ENCODE results near the gene CARD14. TPM values are rescaled to one million over a fixed set of nuclear protein-coding genes. Genes with fewer than 3 reads are reported as not detected.

Gene CARD14
- polyA plus RNA-seq (2013, experiment 1 of 2) = 0.15 TPM
- polyA plus RNA-seq (2013, experiment 2 of 2) = 0.15 TPM

DNA sequence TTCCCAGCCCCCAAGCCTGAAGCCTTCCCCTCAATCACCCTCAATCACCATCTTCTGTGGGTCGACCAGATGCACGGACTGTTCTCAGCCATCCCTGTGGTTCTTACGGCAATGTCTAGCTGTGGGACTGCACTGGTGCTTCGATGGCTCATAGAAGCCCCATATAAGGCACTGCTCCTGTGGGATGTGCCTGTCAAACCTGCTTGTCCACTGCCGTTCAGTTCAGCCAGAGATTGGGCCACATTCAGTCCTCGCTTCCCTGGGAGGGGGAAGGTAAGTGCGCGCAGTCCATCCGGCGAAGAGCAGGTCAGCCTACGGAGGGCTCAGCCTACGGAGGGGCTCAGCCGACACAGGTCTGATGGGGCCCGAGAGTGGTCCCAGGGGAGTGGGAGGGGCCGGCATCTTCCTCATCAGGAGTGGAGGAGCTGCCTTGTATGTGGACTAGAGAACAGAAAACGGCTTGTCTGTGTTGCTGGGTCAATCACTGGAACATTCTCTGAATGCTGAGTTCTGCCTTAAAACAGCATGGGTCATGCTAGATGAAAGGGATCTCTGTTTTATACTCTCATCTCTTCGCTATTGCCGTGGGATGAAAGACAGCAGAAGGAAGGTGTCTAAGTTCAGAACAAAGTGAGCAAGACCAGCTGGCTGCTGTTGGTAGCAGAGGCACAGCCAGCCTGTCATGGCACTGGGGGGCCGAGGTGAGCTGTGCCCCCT lies at the start of gene CARD14:
TSS of gene CARD14 (plus strand) at position 247 of the 717 bp plus-strand sequence. CDS start 11,409 bp downstream, outside the sequence.
- 86 to 90% methylated on average over 15 to 19 of the region's 19 CpGs for WGBS, 2 experiments (ENCODE audit: insufficient coverage in 2 of 2)
- Histone ChIP-seq H3K4me3 (ENCODE audit: extremely low read depth, insufficient read depth, low read length, poor library complexity, severe bottlenecking) (no peak within 1 kb of the TSS), H3K9me3 (ENCODE audit: control insufficient read depth, low read length) (no peaks in the 10 kb centered on the region), H3K27ac (ENCODE audit: low read depth, low read length, severe bottlenecking) (no peak within 1 kb of the TSS), H3K4me1 (ENCODE audit: control insufficient read depth, insufficient read depth, low read length, poor library complexity, severe bottlenecking) (no peaks in the 10 kb centered on the region), H3K36me3 (ENCODE audit: control insufficient read depth, insufficient read depth, low read length) (no peaks in the 10 kb centered on the region)

DNA sequence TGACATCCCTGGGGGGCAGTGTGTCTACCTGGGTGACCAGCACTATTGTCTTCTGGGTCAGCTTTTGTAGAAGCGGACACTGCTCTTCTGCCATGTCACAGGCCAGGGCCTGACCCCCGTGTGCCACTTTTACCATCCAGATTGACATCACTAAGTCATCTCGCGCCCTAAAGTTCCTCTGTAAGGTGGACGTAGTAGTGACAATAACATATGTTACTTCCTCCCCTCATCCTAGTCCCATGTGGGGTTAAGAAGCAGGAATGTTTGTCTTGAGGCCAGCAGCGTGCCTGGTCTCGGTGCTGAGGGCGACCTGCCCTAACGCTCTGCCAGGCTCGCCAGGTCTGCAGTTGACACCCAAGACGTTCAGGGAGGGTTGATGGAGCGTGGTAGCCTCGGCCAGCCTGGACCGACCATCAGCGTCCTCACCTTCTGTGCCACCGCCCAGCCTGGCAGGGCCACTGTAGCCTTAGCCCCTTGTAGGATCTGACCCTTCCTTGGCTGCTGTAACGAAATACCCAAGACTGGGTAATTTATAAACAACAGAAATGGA lies 47.7 kb upstream of the CARD14 start:
- WGBS, 2 experiments (ENCODE audit: insufficient coverage in 2 of 2) = 97 to 100% methylated on average over 15 to 16 of the region's 17 CpGs
- Histone ChIP-seq H3K9me3 (ENCODE audit: control insufficient read depth, low read length) (no peaks in the 10 kb centered on the region), H3K4me3 (ENCODE audit: extremely low read depth, insufficient read depth, low read length, poor library complexity, severe bottlenecking) (no peak overlapping the region), H3K27ac (ENCODE audit: low read depth, low read length, severe bottlenecking) (no peak overlapping the region), H3K4me1 (ENCODE audit: control insufficient read depth, insufficient read depth, low read length, poor library complexity, severe bottlenecking) (peaks cover 5% of the 10 kb centered on the region), H3K36me3 (ENCODE audit: control insufficient read depth, insufficient read depth, low read length) (no peaks in the 10 kb centered on the region)

GRCh38 chr17:80122926-80123505 lies 46.8 kb upstream of the CARD14 start:
- Histone ChIP-seq H3K36me3 (ENCODE audit: control insufficient read depth, insufficient read depth, low read length) (no peaks in the 10 kb centered on the region), H3K4me3 (ENCODE audit: extremely low read depth, insufficient read depth, low read length, poor library complexity, severe bottlenecking) (no peak overlapping the region), H3K4me1 (ENCODE audit: control insufficient read depth, insufficient read depth, low read length, poor library complexity, severe bottlenecking) (peaks cover 5% of the 10 kb centered on the region), H3K9me3 (ENCODE audit: control insufficient read depth, low read length) (no peaks in the 10 kb centered on the region), H3K27ac (ENCODE audit: low read depth, low read length, severe bottlenecking) (no peak overlapping the region)
- WGBS, 2 experiments (ENCODE audit: insufficient coverage in 2 of 2) = 85 to 92% methylated on average over 3 to 5 of the region's 6 CpGs

GRCh38 chr17:80123791-80124190 lies 46.0 kb upstream of the CARD14 start:
- Histone ChIP-seq H3K36me3 (ENCODE audit: control insufficient read depth, insufficient read depth, low read length) (no peaks in the 10 kb centered on the region), H3K9me3 (ENCODE audit: control insufficient read depth, low read length) (no peaks in the 10 kb centered on the region), H3K4me3 (ENCODE audit: extremely low read depth, insufficient read depth, low read length, poor library complexity, severe bottlenecking) (no peak overlapping the region), H3K4me1 (ENCODE audit: control insufficient read depth, insufficient read depth, low read length, poor library complexity, severe bottlenecking) (peaks cover 5% of the 10 kb centered on the region), H3K27ac (ENCODE audit: low read depth, low read length, severe bottlenecking) (no peak overlapping the region)
- WGBS, 2 experiments (ENCODE audit: insufficient coverage in 2 of 2) = 80 to 86% methylated on average over 13 to 15 of the region's 15 CpGs

- no peaks in the 10 kb centered on the region for H3K9me3 ChIP-seq (ENCODE audit: control insufficient read depth, low read length)
- H3K36me3 ChIP-seq (ENCODE audit: control insufficient read depth, insufficient read depth, low read length) = no peaks in the 10 kb centered on the region
- H3K4me1 ChIP-seq (ENCODE audit: control insufficient read depth, insufficient read depth, low read length, poor library complexity, severe bottlenecking) = peaks cover 5% of the 10 kb centered on the region
- H3K4me3 ChIP-seq (ENCODE audit: extremely low read depth, insufficient read depth, low read length, poor library complexity, severe bottlenecking) = no peak overlapping the region
- 70 to 83% methylated on average over 11 to 12 of the region's 15 CpGs for WGBS, 2 experiments (ENCODE audit: insufficient coverage in 2 of 2)
- no peak overlapping the region for H3K27ac ChIP-seq (ENCODE audit: low read depth, low read length, severe bottlenecking)
Measured at GRCh38 chr17:80124351-80124981, 45.4 kb upstream of the CARD14 start.

DNA sequence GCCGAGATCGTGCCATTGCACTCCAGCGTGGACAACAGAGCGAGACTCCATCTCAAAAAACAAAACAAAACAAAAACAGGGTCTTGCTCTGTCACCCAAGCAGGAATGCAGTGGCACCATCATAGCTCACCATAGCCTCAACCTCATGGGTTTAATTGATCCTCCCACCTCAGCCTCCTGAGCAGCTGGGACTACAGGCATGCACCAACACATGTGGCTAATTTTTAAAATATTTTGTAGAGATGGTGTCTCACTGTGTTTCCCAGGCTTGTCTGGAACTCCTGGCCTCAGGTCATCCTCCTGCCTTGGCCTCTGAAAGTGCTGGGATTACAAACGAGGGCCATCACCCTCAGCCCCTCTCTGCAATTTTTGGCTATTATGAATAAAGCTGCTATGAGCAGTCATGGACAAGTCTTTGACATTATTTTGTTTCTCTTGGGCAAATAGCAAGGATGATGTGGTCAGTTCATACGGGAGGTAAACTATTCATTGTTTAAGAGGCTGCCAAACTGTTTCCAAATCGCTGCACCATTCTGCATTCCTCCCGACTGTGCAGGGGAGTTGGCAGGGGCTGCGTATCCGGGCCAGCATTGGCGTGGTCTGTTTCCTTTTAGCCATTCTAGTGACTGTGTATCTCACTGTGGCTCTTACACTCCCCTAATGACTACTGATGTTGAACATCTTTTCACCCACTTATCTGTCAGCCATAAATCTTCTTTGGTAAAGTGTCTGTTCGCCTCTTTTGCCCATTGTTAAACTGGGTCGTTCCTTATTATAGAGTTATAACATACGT lies 44.0 kb upstream of the CARD14 start:
- Histone ChIP-seq H3K4me1 (ENCODE audit: control insufficient read depth, insufficient read depth, low read length, poor library complexity, severe bottlenecking) (peaks cover 5% of the 10 kb centered on the region), H3K27ac (ENCODE audit: low read depth, low read length, severe bottlenecking) (no peak overlapping the region), H3K4me3 (ENCODE audit: extremely low read depth, insufficient read depth, low read length, poor library complexity, severe bottlenecking) (no peak overlapping the region), H3K36me3 (ENCODE audit: control insufficient read depth, insufficient read depth, low read length) (no peaks in the 10 kb centered on the region), H3K9me3 (ENCODE audit: control insufficient read depth, low read length) (no peaks in the 10 kb centered on the region)
- 91 to 95% methylated on average over 12 to 13 of the region's 14 CpGs for WGBS, 2 experiments (ENCODE audit: insufficient coverage in 2 of 2)

DNA sequence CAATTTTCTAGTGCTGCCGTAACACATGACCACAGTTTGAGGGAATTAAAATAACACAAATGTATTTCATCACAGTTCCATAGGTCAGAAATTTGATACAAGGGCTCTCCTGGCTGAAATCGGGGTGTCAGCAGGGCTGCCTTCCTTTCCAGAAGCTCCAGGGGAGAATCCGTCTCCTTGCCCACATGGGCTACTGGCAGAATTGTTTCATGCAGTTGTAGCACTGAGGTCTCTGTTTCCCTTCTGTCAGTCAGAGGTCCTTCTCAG lies 43.4 kb upstream of the CARD14 start:
- Histone ChIP-seq H3K4me3 (ENCODE audit: extremely low read depth, insufficient read depth, low read length, poor library complexity, severe bottlenecking) (no peak overlapping the region), H3K27ac (ENCODE audit: low read depth, low read length, severe bottlenecking) (no peak overlapping the region)
- WGBS, 2 experiments (ENCODE audit: insufficient coverage in 2 of 2) = 88 to 89% methylated on average over 2 of the region's 3 CpGs

DNA sequence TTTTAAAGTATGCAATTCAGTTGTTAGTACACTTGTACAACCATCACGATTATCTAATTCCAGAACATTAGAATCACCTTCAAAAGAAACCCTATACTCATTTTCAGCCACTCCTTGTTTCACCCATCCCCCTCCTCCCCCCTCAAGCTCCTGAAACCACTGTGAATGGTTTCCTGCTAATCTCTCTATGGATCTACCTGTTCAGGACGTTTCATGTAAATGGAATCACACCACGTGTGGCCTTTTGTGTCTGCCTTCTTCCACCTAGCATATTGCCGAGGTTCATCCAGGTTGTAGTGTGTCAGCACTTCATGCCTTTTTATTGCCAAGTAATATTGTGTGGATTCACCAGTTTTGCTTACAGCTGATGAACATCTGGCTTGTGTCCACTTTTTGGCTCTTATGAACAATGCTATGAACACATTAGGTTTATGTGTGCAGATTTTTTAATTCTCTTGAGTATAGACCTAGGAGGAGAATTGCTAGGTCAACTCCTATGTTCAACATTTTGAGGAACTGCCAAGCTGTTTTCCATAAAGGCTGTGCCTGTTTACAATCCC lies 40.7 kb upstream of the CARD14 start:
- Histone ChIP-seq H3K9me3 (ENCODE audit: control insufficient read depth, low read length) (no peaks in the 10 kb centered on the region), H3K4me3 (ENCODE audit: extremely low read depth, insufficient read depth, low read length, poor library complexity, severe bottlenecking) (no peak overlapping the region), H3K4me1 (ENCODE audit: control insufficient read depth, insufficient read depth, low read length, poor library complexity, severe bottlenecking) (peaks cover 4% of the 10 kb centered on the region), H3K27ac (ENCODE audit: low read depth, low read length, severe bottlenecking) (no peak overlapping the region), H3K36me3 (ENCODE audit: control insufficient read depth, insufficient read depth, low read length) (peaks cover 15% of the 10 kb centered on the region)
- 42 to 86% methylated on average over 3 to 4 of the region's 4 CpGs for WGBS, 2 experiments (ENCODE audit: insufficient coverage in 2 of 2)

More for the DNA sequence above, 43.4 kb upstream of the CARD14 start:
- H3K4me1 ChIP-seq (ENCODE audit: control insufficient read depth, insufficient read depth, low read length, poor library complexity, severe bottlenecking) = peaks cover 5% of the 10 kb centered on the region
- no peaks in the 10 kb centered on the region for H3K36me3 ChIP-seq (ENCODE audit: control insufficient read depth, insufficient read depth, low read length)
- H3K9me3 ChIP-seq (ENCODE audit: control insufficient read depth, low read length) = no peaks in the 10 kb centered on the region

DNA sequence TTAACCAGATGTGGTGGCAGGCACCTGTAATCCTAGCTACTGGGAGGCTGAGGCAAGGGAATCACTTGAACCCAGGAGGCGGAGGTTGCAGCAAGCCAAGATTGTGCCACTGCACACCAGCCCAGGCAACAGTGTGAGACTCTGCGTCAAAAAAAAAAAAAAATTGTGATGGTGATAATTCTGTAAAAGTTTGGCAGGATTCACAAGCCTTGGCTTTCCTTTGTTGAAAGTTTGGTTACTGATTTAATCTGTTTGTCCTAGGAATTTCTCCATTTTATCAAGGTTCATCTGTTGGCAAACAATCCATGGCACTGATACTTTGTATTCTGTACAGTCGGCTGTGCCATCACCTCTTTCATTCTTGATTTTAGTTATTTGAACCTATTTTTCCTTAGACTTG lies 38.8 kb upstream of the CARD14 start:
- no peak overlapping the region for H3K27ac ChIP-seq (ENCODE audit: low read depth, low read length, severe bottlenecking)
- H3K9me3 ChIP-seq (ENCODE audit: control insufficient read depth, low read length) = no peaks in the 10 kb centered on the region
- H3K4me3 ChIP-seq (ENCODE audit: extremely low read depth, insufficient read depth, low read length, poor library complexity, severe bottlenecking) = no peak overlapping the region
- WGBS, 2 experiments (ENCODE audit: insufficient coverage in 2 of 2) = 95 to 97% methylated on average over 2 of the region's 3 CpGs
- H3K4me1 ChIP-seq (ENCODE audit: control insufficient read depth, insufficient read depth, low read length, poor library complexity, severe bottlenecking) = no peaks in the 10 kb centered on the region
- H3K36me3 ChIP-seq (ENCODE audit: control insufficient read depth, insufficient read depth, low read length) = peaks cover 32% of the 10 kb centered on the region

- WGBS, 2 experiments (ENCODE audit: insufficient coverage in 2 of 2) = 95 to 100% methylated on average over 5 of the region's 5 CpGs
- H3K9me3 ChIP-seq (ENCODE audit: control insufficient read depth, low read length) = no peaks in the 10 kb centered on the region
- no peaks in the 10 kb centered on the region for H3K4me1 ChIP-seq (ENCODE audit: control insufficient read depth, insufficient read depth, low read length, poor library complexity, severe bottlenecking)
- peaks cover 52% of the 10 kb centered on the region for H3K36me3 ChIP-seq (ENCODE audit: control insufficient read depth, insufficient read depth, low read length)
- H3K27ac ChIP-seq (ENCODE audit: low read depth, low read length, severe bottlenecking) = no peak overlapping the region
- H3K4me3 ChIP-seq (ENCODE audit: extremely low read depth, insufficient read depth, low read length, poor library complexity, severe bottlenecking) = no peak overlapping the region
Measured at GRCh38 chr17:80132906-80133625, 36.8 kb upstream of the CARD14 start.

All from mesodermal cell (in vitro differentiated cells).